PFSK-1 (cell line): ENCODE results near the gene VILL.

Source experiments
- FOXP2 ChIP-seq: optimal IDR thresholded peaks from 2 replicates; pipeline ENCODE3; 2011; ENCODE audit warnings: borderline replicate concordance, control low read depth, inconsistent platforms; ENCODE audit not compliant: insufficient read depth; ENCODE audit errors: extremely low read length, extremely low read depth
- POLR2AphosphoS5 ChIP-seq: IDR thresholded peaks from 2 replicates; pipeline ENCODE4 v1.6.1; 2012; ENCODE audit warnings: low read depth, mild to moderate bottlenecking, control low read depth, low read length, moderate library complexity
- SIN3A ChIP-seq: IDR thresholded peaks from 2 replicates; pipeline ENCODE4 v1.6.1; 2012; ENCODE audit warnings: mild to moderate bottlenecking, low read length, moderate library complexity, borderline replicate concordance; ENCODE audit not compliant: insufficient read depth
- TAF1 ChIP-seq: IDR thresholded peaks from 2 replicates; pipeline ENCODE4 v1.6.1; 2012; ENCODE audit warnings: low read length, control low read depth, borderline replicate concordance; ENCODE audit not compliant: insufficient read depth
- TF ChIP-seq, protein P1 (sequence below), 2 experiments: IDR thresholded peaks; 2 replicates each; pipeline versions ENCODE4 v1.6.1 to v1.8.0; 2011 to 2012; ENCODE audit warnings: low read depth in 2 of 2, low read length in 2 of 2, control low read depth in 1 of 2, inconsistent platforms in 1 of 2, mild to moderate bottlenecking in 1 of 2, moderate library complexity in 1 of 2; ENCODE audit not compliant: insufficient read depth in 1 of 2

DNA sequence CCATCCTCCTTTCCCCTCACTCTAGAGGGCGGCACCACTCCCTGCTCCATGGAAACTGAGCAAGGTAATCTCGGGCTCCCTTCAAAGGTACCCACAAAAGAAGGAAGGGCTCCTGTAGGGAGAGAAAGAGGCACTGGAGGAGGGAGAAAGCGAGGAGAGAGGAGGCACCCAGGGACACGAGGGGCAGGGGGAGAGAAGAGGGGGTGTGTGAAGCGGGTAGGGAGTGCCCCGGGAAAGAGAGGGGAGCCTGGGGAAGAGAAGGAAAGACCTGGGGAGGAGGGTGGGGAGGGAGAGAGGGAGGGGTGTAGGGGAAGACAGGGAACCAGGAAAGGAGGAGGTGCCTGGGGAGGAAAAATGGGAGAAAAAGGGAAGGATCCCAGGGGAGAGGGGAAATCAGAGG lies 523 bp downstream of the VILL start:
- TF ChIP-seq POLR2AphosphoS5 (no peak), SIN3A (no peak), TAF1 (no peak), FOXP2 (no peak)
- TF ChIP-seq, protein P1, sequence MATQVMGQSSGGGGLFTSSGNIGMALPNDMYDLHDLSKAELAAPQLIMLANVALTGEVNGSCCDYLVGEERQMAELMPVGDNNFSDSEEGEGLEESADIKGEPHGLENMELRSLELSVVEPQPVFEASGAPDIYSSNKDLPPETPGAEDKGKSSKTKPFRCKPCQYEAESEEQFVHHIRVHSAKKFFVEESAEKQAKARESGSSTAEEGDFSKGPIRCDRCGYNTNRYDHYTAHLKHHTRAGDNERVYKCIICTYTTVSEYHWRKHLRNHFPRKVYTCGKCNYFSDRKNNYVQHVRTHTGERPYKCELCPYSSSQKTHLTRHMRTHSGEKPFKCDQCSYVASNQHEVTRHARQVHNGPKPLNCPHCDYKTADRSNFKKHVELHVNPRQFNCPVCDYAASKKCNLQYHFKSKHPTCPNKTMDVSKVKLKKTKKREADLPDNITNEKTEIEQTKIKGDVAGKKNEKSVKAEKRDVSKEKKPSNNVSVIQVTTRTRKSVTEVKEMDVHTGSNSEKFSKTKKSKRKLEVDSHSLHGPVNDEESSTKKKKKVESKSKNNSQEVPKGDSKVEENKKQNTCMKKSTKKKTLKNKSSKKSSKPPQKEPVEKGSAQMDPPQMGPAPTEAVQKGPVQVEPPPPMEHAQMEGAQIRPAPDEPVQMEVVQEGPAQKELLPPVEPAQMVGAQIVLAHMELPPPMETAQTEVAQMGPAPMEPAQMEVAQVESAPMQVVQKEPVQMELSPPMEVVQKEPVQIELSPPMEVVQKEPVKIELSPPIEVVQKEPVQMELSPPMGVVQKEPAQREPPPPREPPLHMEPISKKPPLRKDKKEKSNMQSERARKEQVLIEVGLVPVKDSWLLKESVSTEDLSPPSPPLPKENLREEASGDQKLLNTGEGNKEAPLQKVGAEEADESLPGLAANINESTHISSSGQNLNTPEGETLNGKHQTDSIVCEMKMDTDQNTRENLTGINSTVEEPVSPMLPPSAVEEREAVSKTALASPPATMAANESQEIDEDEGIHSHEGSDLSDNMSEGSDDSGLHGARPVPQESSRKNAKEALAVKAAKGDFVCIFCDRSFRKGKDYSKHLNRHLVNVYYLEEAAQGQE (IDR thresholded peaks at IDR 0.05; ENCODE audit: insufficient read depth in 1 of 2, low read depth in 2 of 2, low read length in 2 of 2), result no peak
